ENCODE data around the gene MKNK1.

The MKNK1 gene

GRCh38 chr1:46613661-46614603 lies 9.9 kb upstream of the MKNK1 start:
- Histone ChIP-seq H3K4me1 (ENCODE audit: insufficient read depth, poor library complexity, severe bottlenecking) (peaks cover 47% of the 10 kb centered on the region), H3K36me3 (ENCODE audit: low read depth) (peaks cover 26% of the 10 kb centered on the region), H3K4me3 (ENCODE audit: severe bottlenecking) (no peak overlapping the region), H3K27me3 (ENCODE audit: insufficient read depth, poor library complexity, severe bottlenecking) (no peaks in the 10 kb centered on the region), H3K27ac (ENCODE audit: poor library complexity, severe bottlenecking) (peak overlapping the region; percentile 83), H3K9me3 (ENCODE audit: severe bottlenecking) (no peaks in the 10 kb centered on the region)
- DNase-seq (ENCODE audit: low spot score) = no peak
- no peak for TF ChIP-seq CTCF (IDR thresholded peaks at IDR 0.05; ENCODE audit: poor library complexity, severe bottlenecking)
- no peak for ATAC-seq (ENCODE audit: low read depth)

GRCh38 chr1:46612937-46613660 lies 9.0 kb upstream of the MKNK1 start:
- Histone ChIP-seq H3K36me3 (ENCODE audit: low read depth) (peaks cover 34% of the 10 kb centered on the region), H3K4me1 (ENCODE audit: insufficient read depth, poor library complexity, severe bottlenecking) (peaks cover 47% of the 10 kb centered on the region), H3K9me3 (ENCODE audit: severe bottlenecking) (no peaks in the 10 kb centered on the region), H3K27ac (ENCODE audit: poor library complexity, severe bottlenecking) (peak overlapping the region; percentile 83), H3K4me3 (ENCODE audit: severe bottlenecking) (no peak overlapping the region), H3K27me3 (ENCODE audit: insufficient read depth, poor library complexity, severe bottlenecking) (no peaks in the 10 kb centered on the region)
- DNase-seq (ENCODE audit: low spot score) = no peak
- no peak for TF ChIP-seq CTCF (IDR thresholded peaks at IDR 0.05; ENCODE audit: poor library complexity, severe bottlenecking)
- ATAC-seq (ENCODE audit: low read depth) = no peak

GRCh38 chr1:46611691-46612221 lies 7.7 kb upstream of the MKNK1 start:
- DNase-seq (ENCODE audit: low spot score) (peak; percentile 98), ATAC-seq (ENCODE audit: low read depth) (peak; percentile 87)
- Histone ChIP-seq H3K36me3 (ENCODE audit: low read depth) (peaks cover 35% of the 10 kb centered on the region), H3K4me3 (ENCODE audit: severe bottlenecking) (no peak overlapping the region), H3K27me3 (ENCODE audit: insufficient read depth, poor library complexity, severe bottlenecking) (no peaks in the 10 kb centered on the region), H3K27ac (ENCODE audit: poor library complexity, severe bottlenecking) (peak overlapping the region; percentile 83), H3K4me1 (ENCODE audit: insufficient read depth, poor library complexity, severe bottlenecking) (peaks cover 44% of the 10 kb centered on the region), H3K9me3 (ENCODE audit: severe bottlenecking) (no peaks in the 10 kb centered on the region)
- no peak for TF ChIP-seq CTCF (IDR thresholded peaks at IDR 0.05; ENCODE audit: poor library complexity, severe bottlenecking)

- H3K9me3 ChIP-seq (ENCODE audit: severe bottlenecking) = no peaks in the 10 kb centered on the region
- no peak for TF ChIP-seq CTCF (IDR thresholded peaks at IDR 0.05; ENCODE audit: poor library complexity, severe bottlenecking)
- DNase-seq (ENCODE audit: low spot score) = no peak
- ATAC-seq (ENCODE audit: low read depth) = no peak
- H3K27ac ChIP-seq (ENCODE audit: poor library complexity, severe bottlenecking) = peak overlapping the region; percentile 49
- peaks cover 30% of the 10 kb centered on the region for H3K36me3 ChIP-seq (ENCODE audit: low read depth)
- H3K4me3 ChIP-seq (ENCODE audit: severe bottlenecking) = no peak overlapping the region
- no peaks in the 10 kb centered on the region for H3K27me3 ChIP-seq (ENCODE audit: insufficient read depth, poor library complexity, severe bottlenecking)
- peaks cover 30% of the 10 kb centered on the region for H3K4me1 ChIP-seq (ENCODE audit: insufficient read depth, poor library complexity, severe bottlenecking)
These were observed 3.5 kb upstream of the MKNK1 start for GRCh38 chr1:46607345-46608130.

All from RWPE2 (cell line).